ENCODE measurements around the gene ZNF431. TPM values are rescaled to one million over a fixed set of nuclear protein-coding genes. Genes with fewer than 3 reads are reported as not detected.

The ZNF431 gene
- total and polyA plus RNA-seq, 12 donors, result 4.0 to 19.6 (median 14.5) TPM

- ATAC-seq, result no peak
- WGBS, 2 donors, result 73 to 86% methylated on average over 2 of the region's 2 CpGs
- no peak for TF ChIP-seq CTCF (IDR thresholded peaks at IDR 0.05)
- no peak overlapping the region for H3K27ac ChIP-seq
- DNase-seq, result no peak
- H3K9me3 ChIP-seq, result no peaks in the 10 kb centered on the region
- peaks cover 0 to 71% (median 4%) of the 10 kb centered on the region in 9 donors for H3K36me3 ChIP-seq
- no peak overlapping the region for H3K4me3 ChIP-seq
- no peaks in the 10 kb centered on the region for H3K27me3 ChIP-seq
- intact Hi-C loops (cut with DNase I), result no loop called here
- no peaks in the 10 kb centered on the region for H3K4me1 ChIP-seq
Observed at GRCh38 chr19:21101521-21102242, 40.2 kb upstream of the ZNF431 start.

- Histone ChIP-seq H3K27ac (no peak overlapping the region), H3K4me3 (no peak overlapping the region), H3K36me3 (peaks cover 0 to 43% (median 4%) of the 10 kb centered on the region in 9 donors), H3K4me1 (no peaks in the 10 kb centered on the region), H3K27me3 (no peaks in the 10 kb centered on the region), H3K9me3 (peaks cover 0 to 21% (median 3%) of the 10 kb centered on the region in 11 donors)
- ATAC-seq (no peak), DNase-seq (no peak)
- no peak for TF ChIP-seq CTCF (IDR thresholded peaks at IDR 0.05)
- intact Hi-C loops (cut with DNase I), result no loop called here
Observed at GRCh38 chr19:21109116-21109515, 32.7 kb upstream of the ZNF431 start.

DNA sequence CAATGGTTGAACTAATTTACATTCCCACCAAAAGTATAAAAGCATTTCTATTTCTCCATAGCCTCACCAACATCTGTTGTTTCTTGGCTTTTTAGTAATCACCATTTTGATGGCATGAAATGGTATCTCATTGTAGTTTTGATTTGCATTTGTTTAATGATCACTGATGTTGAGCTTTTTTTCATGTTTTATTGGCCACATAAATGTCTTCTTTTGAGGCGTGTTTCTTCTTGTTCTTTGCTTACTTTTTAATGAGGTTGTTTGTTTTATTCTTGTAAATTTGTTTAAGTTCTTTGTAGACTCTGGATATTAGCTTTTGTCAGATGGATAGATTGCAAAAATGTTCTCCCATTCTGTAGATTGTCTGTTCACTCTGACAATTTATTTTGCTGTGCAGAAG is 31.7 kb upstream of the ZNF431 start:
- no peak for DNase-seq
- WGBS, 2 donors, result 96 to 97% methylated on average over 1 of the region's 1 CpG
- no peak for TF ChIP-seq CTCF (IDR thresholded peaks at IDR 0.05)

DNA sequence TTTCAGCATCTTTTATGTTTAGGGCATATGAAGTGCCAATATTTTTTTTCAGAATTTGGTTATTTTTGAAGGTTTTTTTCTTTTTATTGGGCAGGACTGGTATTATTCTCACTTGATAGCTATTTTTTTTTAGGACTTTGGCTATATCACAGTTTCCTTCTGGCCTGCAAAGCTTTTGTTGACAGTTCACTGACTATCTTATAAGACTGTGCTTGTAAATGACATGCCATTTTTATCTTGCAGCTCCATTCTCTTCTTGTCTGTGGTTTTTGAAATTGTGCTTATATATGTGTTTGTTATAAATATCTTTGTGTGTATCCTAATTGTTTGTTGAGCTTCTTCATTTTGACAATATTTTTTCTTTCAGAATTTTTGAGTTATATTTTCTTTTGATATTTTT is 26.4 kb upstream of the ZNF431 start:
- Histone ChIP-seq H3K36me3 (peaks cover 0 to 44% (median 13%) of the 10 kb centered on the region in 9 donors), H3K27me3 (no peaks in the 10 kb centered on the region), H3K27ac (no peak overlapping the region), H3K9me3 (peaks cover 0 to 53% (median 10%) of the 10 kb centered on the region in 11 donors), H3K4me3 (no peak overlapping the region), H3K4me1 (no peaks in the 10 kb centered on the region)
- TF ChIP-seq CTCF (IDR thresholded peaks at IDR 0.05), result no peak
- ATAC-seq (no peak), DNase-seq (no peak)
- intact Hi-C loops (cut with DNase I), result no loop called here

More for the DNA sequence above, 31.7 kb upstream of the ZNF431 start:
- H3K27me3 ChIP-seq, result no peaks in the 10 kb centered on the region
- peaks cover 0 to 30% (median 10%) of the 10 kb centered on the region in 11 donors for H3K9me3 ChIP-seq
- ATAC-seq, result no peak
- no peak overlapping the region for H3K27ac ChIP-seq
- H3K4me3 ChIP-seq, result no peak overlapping the region
- intact Hi-C loops (cut with DNase I), result no loop called here
- no peaks in the 10 kb centered on the region for H3K4me1 ChIP-seq
- H3K36me3 ChIP-seq, result peaks cover 0 to 45% (median 4%) of the 10 kb centered on the region in 9 donors
